Stimulated activated CD8-positive, alpha-beta memory T cell treated with anti-CD3 and anti-CD28 coated beads, Interleukin-4, amount 100 ng/mL, for 24 hours (primary cell): ENCODE data around the gene ITPR1.

Experiments
- DNase-seq: peaks from one replicate; pipeline ENCODE4 v3.0.0-alpha.2; 2020; ENCODE audit warnings: low read depth

ITPR1 gene

DNA sequence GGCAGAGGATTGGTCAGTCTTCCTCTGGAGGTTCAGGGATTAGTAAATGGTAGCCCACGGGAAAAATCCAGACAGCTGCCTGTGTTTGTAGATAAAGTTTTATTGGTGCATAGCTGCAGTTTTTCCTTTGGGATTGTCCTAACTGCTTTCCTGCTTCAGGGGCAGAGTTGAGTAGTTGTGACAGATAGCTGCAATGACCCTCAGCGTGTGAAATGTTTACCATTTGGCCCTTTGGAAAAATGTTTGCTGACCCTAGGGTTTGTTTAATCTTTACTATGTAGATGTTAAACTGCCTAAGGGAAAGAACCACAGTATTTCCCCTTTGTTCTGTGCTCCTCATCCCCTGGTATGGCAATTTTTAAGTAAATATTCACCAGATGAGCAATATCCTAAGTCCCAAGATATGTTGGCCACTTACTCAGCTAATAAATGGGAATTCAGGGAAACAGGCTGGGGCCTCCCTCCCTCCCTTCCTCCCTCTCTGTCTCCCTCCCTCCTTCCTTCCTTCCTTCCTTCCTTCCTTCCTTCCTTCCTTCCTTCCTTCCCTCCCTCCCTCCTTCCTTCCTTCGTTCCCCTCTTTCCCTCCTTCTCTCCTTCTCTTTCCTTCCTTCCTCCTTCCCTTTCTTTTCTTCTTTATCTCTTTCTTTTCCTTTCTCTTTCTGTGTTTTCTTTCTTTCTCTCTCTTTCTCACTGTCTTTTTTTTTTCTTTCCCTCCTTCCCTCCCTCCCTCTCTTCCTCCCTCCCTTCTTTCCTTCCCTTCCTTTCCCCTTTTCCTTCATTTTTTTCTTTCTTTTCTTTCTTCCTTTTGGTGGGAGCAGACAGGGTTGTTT is 251.5 kb downstream of the ITPR1 start:
- DNase-seq, result no peak

- DNase-seq, result no peak
Observed at GRCh38 chr3:4745235-4745610, 252.1 kb downstream of the ITPR1 start.

DNA sequence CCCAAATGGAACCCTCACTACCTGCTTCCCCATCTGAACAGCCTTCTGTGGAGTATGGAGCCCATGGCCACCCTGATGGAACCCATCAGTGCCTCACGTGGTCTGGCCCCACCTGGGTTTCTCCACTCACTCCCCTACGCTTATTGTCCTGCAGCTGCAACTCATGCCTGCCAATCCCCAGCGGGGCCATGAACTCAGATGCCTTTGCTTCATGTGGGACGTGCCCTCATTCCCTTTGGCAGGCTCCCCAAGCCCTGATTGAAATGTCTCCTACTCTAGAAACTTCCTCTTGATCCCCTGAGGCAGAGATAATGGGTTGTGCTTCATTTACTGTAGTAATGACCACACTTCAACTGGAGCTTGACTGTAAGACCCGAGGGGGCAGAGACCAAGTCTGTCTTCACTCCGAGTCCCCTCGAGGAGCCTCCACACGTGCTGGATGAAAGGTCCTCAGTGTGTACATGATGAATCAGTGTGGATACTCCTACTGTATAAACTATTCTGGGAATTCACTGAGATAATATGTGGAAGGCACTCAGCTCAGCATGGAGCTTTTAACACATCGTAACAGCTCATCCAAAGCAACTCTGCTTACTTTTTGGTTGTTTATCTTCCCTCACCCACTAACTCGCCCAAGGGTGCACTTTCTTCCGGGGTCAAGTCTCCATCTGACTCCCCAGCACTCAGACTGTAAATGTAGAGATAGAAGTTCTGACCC is 253.3 kb downstream of the ITPR1 start:
- no peak for DNase-seq

DNA sequence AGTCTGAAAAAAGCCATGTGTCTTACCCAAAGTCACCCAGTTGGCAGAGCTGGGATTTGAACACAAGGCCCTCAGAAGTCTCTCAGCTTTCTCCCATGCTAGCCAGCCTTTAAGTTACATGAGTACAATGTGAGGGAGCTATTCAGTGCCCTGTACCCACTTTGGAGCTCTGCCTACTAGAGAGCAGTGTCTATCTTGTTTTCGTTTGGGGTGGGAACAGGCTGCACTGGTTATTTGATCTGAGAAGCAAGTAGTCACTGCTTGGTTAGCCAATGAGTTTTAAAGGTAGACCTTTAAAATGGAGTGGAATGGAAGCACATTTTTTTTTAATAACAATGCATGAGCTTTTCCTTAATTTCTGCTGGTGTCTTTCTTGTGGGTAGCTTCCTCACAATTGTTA is 255.0 kb downstream of the ITPR1 start:
- no peak for DNase-seq

DNA sequence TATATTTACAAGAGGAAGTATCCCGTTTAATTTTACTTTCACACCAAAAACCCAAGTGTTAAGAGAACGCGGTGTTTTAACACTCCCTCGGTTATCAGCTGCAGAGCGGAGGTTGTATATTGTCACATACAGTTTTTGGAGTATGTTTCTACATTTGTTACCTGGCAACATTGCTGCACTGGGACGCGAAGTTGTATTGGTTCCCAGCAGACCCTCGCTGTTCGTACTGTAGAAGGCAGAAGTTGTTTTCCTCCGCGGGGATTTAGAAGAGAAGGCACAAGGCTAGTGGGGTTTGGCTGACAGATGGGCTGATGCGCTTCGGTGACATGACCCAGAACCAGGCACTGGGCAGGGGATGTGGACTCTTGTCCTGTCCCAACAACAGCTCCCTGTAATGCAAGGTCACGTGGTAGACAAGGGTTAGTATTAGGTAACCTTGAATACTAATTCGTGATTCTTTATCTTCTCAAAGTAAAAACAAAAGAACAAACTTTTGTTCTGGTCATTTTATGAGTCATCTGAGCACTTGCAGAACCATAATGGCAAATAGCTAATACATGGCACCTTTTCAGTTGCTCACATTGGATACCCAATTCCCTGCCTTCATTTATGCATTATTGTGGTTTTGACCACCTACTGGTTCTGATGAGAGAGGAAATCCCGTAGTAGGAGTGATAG is 255.7 kb downstream of the ITPR1 start:
- no peak for DNase-seq

DNA sequence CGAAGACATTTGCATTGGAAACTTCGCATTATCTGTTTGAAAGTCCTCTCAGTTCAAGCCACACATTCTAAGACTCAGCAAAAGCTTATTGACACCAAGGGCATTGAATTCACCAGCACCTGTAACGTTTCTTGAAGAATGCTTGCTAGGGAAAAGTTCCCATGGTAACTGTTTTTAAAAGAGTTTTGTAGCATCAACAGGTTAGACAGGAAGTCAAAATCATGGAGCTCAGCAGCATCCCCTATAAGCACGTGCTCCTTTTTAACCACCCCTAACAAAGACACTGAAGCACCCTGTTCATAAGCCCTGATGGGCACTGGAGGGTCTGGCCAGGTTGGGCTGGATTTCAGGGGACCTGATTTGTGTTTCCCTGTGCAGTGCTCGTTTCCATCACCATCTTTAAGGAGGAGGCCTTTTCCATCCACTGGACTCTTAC is 256.4 kb downstream of the ITPR1 start:
- no peak for DNase-seq

GRCh38 chr3:4750306-4750968 is 257.3 kb downstream of the ITPR1 start:
- DNase-seq, result no peak

DNA sequence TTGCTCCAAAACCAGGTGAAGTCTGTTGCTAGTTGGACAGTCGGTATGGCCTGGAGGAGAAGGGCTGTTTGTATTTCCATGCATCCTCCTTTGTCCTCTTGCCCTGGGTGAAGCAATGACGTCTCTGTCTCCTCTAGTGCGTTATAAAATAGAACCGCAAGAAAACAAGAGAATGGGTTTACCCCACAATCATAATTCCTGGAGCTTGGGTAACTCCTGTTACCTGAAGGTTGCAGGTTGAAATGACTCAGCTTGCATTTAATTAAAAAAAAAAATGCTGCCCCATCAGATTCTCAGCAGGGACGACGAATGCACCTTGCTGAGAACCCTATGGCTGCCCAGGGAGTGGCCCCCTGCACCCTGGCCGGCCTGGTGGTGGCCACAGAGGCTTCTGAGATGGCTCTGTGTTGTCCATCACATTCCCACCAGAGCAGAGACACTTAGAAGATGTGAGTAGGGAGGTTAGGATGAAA is 257.9 kb downstream of the ITPR1 start:
- no peak for DNase-seq

DNA sequence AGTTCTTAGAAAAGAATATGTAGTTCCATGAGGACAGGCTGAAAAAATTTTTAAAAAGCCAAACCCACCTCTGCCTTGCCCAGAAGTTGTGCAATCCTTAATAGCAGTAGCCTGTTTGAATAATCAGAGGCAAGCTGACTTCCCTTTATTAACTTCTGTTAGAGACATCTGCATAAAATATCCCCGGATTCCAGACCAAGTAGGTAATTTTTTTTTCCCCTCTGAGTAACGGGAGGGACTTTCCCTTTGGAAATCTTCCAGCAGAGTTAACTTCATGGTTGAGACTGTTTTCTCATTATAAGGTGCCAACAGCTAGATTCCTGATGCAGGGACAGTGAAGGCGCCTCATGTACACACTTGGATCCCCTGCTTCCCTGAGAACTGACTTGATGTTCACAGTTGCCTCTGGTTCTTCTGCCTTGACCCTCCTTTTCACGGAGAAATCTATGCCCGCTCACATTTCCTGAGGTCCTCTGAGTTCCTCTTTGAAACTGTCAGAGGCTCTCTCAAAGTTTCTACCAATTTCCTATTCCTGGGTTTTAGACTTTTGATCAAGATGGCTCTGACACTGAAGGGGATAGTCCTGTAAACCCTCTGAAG is 258.5 kb downstream of the ITPR1 start:
- DNase-seq, result no peak

DNA sequence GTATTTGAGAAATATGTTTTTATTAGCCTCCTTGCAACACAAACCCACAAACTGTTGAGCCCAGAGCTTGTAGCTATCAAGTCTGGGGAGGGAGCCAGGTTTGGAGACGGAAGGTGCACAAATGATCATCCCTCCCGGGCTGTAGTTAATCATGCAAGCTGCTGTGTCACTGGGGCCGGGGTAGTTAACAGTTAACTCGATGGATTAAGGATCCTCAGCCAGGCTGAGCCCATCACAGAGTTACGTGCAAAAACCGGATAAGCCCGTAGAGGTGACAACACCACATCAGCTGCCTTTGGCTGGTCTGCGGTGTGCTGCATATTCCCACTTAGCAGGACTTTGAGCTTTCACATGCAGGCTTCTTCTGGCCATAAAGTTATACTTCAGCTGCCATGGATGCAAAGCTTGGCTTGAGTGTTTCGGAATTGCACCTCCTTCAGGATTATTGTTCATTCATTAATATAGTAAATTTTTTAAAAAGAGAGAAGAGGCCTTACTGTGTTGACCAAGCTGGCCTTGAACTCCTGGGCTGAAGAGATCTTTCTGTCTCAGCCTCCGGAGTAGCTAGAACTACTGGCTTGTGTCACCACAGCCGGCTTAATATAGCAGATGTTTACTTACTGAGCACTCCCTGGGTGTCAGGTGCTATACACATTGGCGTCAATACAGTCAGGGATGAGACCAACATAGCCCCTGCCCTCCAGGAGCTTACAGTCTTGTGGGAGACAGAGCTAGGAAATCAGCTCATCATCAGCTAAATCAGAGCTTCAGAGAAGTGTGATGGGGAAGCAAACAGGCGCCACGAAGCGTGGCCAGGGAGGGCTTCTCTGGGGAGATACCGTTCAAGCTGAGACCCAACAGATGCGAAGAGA is 259.3 kb downstream of the ITPR1 start:
- no peak for DNase-seq

DNA sequence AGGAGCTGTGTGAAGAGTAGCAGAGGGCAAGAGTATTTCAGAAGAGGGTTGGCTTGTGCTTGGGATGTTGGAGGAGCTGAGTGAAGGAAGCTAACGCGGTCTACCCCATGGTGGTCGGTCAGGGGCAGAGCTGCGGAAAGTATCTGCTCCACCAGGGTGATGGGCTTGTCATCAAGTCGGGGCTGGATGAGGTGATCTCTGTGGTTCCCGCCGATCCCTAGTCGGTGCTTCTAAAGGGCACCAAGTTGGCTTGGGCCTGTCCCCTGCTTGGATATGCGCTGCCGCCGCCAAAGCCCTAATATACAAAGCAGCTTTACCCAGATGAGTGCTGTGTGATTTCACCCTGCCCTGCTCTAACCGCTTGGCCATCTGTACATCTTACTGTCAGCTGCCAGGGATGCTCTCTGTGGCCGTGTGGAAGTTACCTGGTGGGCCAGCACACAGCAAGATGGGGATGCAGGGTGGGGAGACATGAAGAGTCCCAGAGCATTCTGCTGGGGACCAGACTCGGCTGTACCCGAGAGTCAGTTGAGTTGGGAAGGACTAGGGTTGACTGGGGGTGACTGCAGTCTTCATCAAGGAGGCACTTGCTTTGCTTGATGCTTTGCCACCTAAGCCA is 260.0 kb downstream of the ITPR1 start:
- DNase-seq, result no peak

- no peak for DNase-seq
Observed at GRCh38 chr3:4754180-4755086, 261.3 kb downstream of the ITPR1 start.

DNA sequence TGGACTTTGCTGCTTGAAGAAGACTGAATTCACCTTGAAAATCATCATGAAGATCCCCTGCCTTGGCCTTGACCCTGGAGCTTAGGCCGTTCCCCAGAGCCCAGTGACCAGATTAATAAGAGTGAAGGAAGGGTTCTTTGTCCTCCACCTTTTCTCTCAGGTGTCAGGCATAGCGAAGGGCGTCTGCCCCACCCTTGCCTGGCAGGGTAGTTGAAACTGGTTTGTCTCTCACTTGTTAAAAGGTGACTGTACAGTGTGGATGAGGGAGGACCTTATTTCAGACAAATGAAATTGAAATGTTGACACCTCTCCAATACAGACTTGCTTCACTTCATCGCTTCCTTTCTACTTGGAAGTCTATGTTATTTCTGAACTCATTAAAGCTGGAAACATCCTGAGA is 262.4 kb downstream of the ITPR1 start:
- DNase-seq, result no peak

- no peak for DNase-seq
Observed at GRCh38 chr3:4756057-4756775, 263.1 kb downstream of the ITPR1 start.

GRCh38 chr3:4756855-4757574 is 263.9 kb downstream of the ITPR1 start:
- no peak for DNase-seq

DNA sequence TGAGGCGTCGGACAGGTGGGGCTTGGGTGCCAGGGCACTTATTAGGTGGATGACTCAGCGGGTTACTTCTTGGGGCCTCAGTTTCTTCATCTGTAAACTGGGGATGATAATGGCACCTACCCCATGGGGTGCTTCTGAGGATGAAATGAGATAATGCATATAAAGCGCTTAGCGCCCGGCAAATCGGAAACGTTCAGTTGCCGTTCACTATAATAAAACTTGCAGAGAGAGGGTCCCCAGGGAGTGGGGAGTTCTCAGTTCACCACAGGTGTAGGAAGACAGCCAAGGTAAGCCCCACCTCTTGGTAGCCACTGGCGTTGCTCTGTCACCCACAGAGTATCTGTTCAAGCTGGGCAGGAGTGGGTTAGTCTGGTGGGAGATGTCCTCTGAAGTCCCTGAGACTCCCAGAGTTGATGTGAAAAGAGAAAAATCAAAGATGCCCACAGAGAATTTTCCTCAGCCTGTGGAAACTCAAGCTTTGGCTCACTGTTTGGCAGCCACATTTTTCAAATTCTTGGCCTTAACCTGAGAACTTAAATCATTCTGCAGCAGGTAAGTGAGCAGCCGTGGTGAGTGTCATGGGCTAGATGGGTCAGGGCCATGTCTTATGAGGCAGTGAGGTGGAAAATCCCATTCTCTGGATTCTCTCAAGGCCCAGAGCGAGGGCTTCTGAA is 264.6 kb downstream of the ITPR1 start:
- DNase-seq, result no peak

DNA sequence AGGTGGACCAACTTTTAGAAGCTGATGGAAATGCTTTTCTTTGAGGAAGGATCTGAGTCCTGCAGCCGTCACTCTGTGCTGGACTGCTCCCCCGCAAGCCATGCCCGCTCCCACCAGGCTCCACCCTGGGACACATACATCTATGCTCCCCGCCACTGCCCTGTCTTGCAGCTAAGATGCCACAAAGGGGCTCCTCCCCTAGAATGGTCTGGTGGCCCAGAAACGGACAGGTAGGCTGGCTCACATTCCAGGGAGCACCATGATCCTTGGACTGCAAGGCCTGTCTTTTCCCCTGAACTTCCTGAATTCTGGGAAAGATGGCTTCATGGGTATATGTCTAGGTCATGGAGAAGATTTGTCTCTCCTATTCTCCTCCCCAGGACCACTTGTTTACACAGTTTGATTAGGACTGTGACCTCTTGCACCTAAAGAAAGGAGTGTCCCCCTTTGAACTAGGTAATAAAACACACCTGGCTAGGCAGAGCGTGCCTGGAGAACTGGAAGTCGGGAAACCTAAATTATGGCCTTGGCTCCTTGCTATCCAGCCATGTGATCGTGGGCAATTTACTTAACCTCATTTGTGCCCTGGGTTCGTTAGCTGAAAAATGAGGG is 265.2 kb downstream of the ITPR1 start:
- no peak for DNase-seq
